ENCODE measurements around the gene CEACAM16.

Gene CEACAM16

DNA sequence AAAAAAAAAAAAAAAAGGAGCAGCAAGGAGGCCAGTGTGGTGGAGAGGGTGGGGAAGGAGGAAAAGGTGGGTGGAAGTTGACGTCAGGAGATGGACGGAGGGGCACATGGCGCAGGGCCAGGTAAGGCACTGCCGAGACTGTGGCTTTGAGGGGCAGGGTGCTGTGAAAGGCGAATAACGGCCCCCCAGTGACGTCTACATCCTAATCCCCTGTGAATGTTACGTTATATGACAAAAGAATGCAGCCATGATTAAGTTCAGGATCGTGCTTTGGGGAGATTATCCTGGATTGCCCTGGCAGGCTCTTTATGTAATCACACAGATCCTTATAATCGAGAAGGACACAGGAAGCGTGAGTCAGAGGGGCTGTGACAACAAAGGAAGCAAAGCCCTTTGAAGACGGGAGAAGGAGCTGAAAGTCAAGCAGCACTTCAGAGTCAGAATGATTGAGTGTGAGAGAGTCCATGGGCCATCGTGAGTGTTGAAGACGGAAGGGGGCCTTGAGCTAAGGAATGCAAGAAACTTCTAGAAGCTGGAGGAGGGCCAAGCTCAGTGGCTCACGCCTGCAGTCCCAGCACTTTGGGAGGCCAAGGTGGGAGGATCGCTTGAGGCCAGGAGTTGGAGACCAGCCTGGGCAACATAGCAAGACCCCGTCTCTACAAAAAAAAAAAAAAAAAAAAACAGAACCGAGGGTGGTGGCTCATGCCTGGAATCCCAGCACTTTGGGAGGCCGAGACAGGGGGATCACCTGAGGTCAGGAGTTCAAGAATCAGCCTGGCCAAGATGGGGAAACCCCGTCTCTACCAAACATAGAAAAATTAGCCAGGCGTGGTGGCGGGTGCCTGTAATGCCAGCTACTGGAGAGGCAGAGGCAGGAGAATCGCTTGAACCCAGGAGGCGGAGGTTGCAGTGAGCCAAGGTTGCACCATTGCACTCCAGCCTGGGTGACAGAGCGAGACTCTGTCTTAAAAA is 13.8 kb upstream of the CEACAM16 start:
- TF ChIP-seq, protein P1, sequence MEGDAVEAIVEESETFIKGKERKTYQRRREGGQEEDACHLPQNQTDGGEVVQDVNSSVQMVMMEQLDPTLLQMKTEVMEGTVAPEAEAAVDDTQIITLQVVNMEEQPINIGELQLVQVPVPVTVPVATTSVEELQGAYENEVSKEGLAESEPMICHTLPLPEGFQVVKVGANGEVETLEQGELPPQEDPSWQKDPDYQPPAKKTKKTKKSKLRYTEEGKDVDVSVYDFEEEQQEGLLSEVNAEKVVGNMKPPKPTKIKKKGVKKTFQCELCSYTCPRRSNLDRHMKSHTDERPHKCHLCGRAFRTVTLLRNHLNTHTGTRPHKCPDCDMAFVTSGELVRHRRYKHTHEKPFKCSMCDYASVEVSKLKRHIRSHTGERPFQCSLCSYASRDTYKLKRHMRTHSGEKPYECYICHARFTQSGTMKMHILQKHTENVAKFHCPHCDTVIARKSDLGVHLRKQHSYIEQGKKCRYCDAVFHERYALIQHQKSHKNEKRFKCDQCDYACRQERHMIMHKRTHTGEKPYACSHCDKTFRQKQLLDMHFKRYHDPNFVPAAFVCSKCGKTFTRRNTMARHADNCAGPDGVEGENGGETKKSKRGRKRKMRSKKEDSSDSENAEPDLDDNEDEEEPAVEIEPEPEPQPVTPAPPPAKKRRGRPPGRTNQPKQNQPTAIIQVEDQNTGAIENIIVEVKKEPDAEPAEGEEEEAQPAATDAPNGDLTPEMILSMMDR (IDR thresholded peaks at IDR 0.05; ENCODE audit: control insufficient read depth, insufficient read depth, low read depth, low read length, missing control alignments), result no peak
- DNase-seq (ENCODE audit: low read depth), result peak; percentile 79
- H3K4me3 ChIP-seq (ENCODE audit: control insufficient read depth, low read depth, low read length), result no peak overlapping the region

DNA sequence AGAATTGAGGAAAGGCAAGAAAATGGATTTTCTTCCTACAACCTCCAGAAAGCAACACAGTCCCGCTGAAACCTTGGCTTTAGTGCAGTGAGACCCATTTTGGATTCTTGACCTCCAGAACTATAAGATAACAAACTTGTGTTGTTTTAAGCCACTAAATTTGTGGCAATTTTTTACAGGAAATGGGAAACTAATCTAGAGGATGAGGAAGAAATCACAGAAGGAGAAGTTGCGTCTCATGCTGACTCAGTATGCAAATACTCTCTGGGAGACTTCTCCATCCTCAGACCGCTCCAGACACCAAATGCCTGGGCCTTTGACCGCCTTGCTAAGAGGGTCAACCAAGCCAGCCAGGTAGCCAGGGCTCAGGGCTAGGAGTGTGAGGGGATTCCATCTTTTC is 13.1 kb upstream of the CEACAM16 start:
- TF ChIP-seq, protein P1 (IDR thresholded peaks at IDR 0.05; ENCODE audit: control insufficient read depth, insufficient read depth, low read depth, low read length, missing control alignments), result no peak
- peak; percentile 7 for DNase-seq (ENCODE audit: low read depth)
- no peak overlapping the region for H3K4me3 ChIP-seq (ENCODE audit: control insufficient read depth, low read depth, low read length)

DNA sequence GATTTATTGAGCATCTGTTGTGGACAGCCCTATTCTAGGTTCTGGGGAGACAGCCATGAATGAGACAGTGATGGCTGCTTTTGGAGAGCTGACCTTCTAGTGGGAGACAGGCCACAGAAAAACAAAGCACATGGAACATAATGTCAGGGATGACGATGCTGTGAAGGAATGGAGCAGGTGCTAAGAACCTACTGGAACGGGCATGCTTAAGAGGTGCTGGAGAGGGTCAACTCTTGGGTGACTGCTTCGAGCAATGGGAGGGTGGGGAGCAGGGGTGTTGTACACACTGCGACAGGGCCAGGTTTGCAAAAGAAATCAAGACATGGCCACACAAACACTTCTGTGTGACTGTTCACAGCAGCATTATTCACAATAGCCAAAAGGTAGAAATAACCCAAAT is 12.1 kb upstream of the CEACAM16 start:
- H3K4me3 ChIP-seq (ENCODE audit: control insufficient read depth, low read depth, low read length), result no peak overlapping the region
- TF ChIP-seq, protein P1 (IDR thresholded peaks at IDR 0.05; ENCODE audit: control insufficient read depth, insufficient read depth, low read depth, low read length, missing control alignments), result no peak
- DNase-seq (ENCODE audit: low read depth), result no peak

DNA sequence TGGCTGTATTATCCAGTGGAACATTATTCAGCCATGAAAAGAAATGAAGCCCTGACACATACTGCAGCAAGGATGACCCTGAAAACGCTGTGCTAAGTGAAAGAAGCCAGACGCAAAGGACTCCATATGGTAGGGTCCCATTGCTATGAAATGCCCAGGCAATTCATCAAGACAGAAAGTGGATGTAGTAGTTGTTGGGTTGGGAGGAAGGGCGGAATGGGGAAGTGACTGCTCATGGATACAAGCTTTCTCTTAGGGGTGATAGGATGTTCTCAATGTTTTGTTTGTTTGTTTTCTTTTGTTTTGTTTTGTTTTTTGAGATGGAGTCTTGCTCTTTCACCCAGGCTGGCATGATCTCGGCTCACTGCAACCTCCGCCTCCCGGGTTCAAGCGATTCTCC is 11.1 kb upstream of the CEACAM16 start:
- DNase-seq (ENCODE audit: low read depth), result no peak
- no peak overlapping the region for H3K4me3 ChIP-seq (ENCODE audit: control insufficient read depth, low read depth, low read length)
- TF ChIP-seq, protein P1 (IDR thresholded peaks at IDR 0.05; ENCODE audit: control insufficient read depth, insufficient read depth, low read depth, low read length, missing control alignments), result no peak

DNA sequence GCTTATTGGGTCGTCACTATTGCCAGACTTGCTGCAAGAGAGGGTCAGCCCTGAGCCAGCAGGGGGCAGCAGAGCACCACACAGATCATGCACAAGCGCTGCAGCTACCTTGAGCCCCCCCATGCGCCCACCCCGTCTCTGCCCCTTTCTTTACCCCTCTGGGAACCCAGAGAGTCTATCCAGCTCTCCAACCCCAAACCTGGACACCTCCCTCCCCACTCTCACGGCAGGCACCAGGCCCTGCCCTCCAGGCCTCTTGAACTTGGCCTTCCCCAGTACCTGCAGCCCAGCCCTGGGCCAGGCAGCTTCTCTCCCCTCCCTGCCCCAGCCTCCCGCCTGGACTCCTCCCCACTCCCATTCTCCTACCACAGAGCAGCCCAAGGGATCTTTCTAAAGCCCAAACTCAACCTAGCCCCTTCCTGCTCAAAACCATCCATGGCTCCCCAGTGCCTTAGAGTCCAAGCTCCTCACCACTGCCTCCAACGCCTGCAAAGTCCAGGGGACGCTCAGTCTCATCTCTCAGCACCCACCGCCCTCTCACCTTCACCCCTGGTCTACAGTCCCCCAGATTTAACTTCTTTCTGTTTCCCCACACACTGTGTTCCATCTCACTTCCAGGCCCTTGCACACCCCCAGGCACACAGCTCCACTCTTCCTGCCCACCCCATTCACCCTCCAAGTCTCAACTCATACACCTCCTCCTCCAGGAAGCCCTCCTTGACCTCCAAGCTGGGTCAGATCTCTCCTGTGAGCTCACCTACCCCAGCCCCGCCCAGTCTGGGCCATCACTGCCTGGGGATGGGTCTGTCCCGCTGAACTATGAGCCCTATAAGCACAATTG is 9.4 kb upstream of the CEACAM16 start:
- DNase-seq (ENCODE audit: low read depth), result peak; percentile 10
- no peak overlapping the region for H3K4me3 ChIP-seq (ENCODE audit: control insufficient read depth, low read depth, low read length)
- TF ChIP-seq, protein P1 (IDR thresholded peaks at IDR 0.05; ENCODE audit: control insufficient read depth, insufficient read depth, low read depth, low read length, missing control alignments), result peak; percentile 95

DNA sequence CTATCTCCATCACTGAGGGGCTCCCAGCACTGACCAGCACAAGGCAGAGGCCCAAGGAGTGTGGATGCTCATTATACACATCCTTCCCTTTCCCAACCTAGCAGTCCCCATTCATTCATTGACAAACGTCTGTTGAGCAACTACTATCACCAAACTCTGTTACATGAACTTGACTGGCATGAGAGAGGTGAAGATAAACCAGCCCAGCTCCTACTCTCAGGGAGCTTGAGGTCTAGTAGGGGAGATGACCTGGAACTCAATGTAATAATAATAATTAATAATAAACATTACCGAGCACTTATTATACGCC is 8.9 kb upstream of the CEACAM16 start:
- TF ChIP-seq, protein P1 (IDR thresholded peaks at IDR 0.05; ENCODE audit: control insufficient read depth, insufficient read depth, low read depth, low read length, missing control alignments), result no peak
- DNase-seq (ENCODE audit: low read depth), result no peak
- no peak overlapping the region for H3K4me3 ChIP-seq (ENCODE audit: control insufficient read depth, low read depth, low read length)
